Glutamatergic neuron (in vitro differentiated cells): ENCODE results near the gene EPHX1. TPM values are rescaled to one million over a fixed set of nuclear protein-coding genes. Genes with fewer than 3 reads are reported as not detected.
A peak's percentile ranks its signal among the peaks of the same experiment; 100 is the strongest.

Experiments
- DNase-seq: peaks from one replicate; pipeline ENCODE4 v3.0.0; 2022
- H3K27ac Mint-ChIP-seq: one replicate; pipeline ENCODE4 v1.8.0; 2020; ENCODE audit warnings: mild to moderate bottlenecking, mixed read lengths, inconsistent platforms; ENCODE audit not compliant: unreplicated experiment
- H3K27me3 Mint-ChIP-seq: one replicate; pipeline ENCODE4 v1.8.0; 2020; ENCODE audit warnings: mild to moderate bottlenecking, moderate library complexity, mixed read lengths, inconsistent platforms; ENCODE audit not compliant: unreplicated experiment
- H3K36me3 Mint-ChIP-seq: one replicate; pipeline ENCODE4 v1.8.0; 2020; ENCODE audit warnings: mild to moderate bottlenecking, mixed read lengths, inconsistent platforms; ENCODE audit not compliant: unreplicated experiment
- H3K4me1 Mint-ChIP-seq: one replicate; pipeline ENCODE4 v1.8.0; 2020; ENCODE audit warnings: mild to moderate bottlenecking, low read depth, mixed read lengths, inconsistent platforms; ENCODE audit not compliant: unreplicated experiment
- H3K4me3 Mint-ChIP-seq: one replicate; pipeline ENCODE4 v1.8.0; 2020; ENCODE audit warnings: mild to moderate bottlenecking, mixed read lengths, inconsistent platforms; ENCODE audit not compliant: unreplicated experiment
- H3K9me3 Mint-ChIP-seq: one replicate; pipeline ENCODE4 v1.8.0; 2020; ENCODE audit warnings: mild to moderate bottlenecking, moderate library complexity, mixed read lengths, inconsistent platforms; ENCODE audit not compliant: unreplicated experiment
- CTCF ChIP-seq: fragments of 200-600 bp; sonication (generic); IDR thresholded peaks from one replicate; pipeline ENCODE4 v1.5.0; 2021; ENCODE audit not compliant: partially characterized antibody, unreplicated experiment
- total RNA-seq: library from RNA; stranded (reverse); fragmentation: NEBNext Ultra II Directional; extraction: Animal tissue kit (Norgen Biotek cat#: 25700); gene quantifications from one replicate; pipeline ENCODE4 v1.2.1, GENCODE V29; 2021; ENCODE audit not compliant: unreplicated experiment

The EPHX1 gene
- total RNA-seq, 1 donor from 2014 or later, result 60.4 TPM

GRCh38 chr1:225819346-225820192 is 9.6 kb downstream of the EPHX1 start:
- Mint-ChIP-seq H3K36me3 (no peaks in the 10 kb centered on the region), H3K27ac (peak overlapping the region; percentile 59), H3K27me3 (no peaks in the 10 kb centered on the region), H3K9me3 (peaks cover 7% of the 10 kb centered on the region), H3K4me3 (no peak overlapping the region), H3K4me1 (peaks cover 50% of the 10 kb centered on the region)
- no peak for DNase-seq
- TF ChIP-seq CTCF, result no peak

GRCh38 chr1:225820522-225821120 is 10.7 kb downstream of the EPHX1 start:
- Mint-ChIP-seq H3K36me3 (no peaks in the 10 kb centered on the region), H3K4me3 (no peak overlapping the region), H3K27me3 (peaks cover 3% of the 10 kb centered on the region), H3K4me1 (peaks cover 57% of the 10 kb centered on the region), H3K9me3 (peaks cover 7% of the 10 kb centered on the region), H3K27ac (no peak overlapping the region)
- DNase-seq, result no peak
- no peak for TF ChIP-seq CTCF

- Mint-ChIP-seq H3K4me1 (peaks cover 60% of the 10 kb centered on the region), H3K4me3 (peak overlapping the region; percentile 32), H3K27ac (peak overlapping the region; percentile 76), H3K9me3 (peaks cover 7% of the 10 kb centered on the region), H3K36me3 (no peaks in the 10 kb centered on the region), H3K27me3 (peaks cover 8% of the 10 kb centered on the region)
- TF ChIP-seq CTCF, result no peak
- no peak for DNase-seq
Observed at GRCh38 chr1:225822655-225823403, 12.9 kb downstream of the EPHX1 start.

DNA sequence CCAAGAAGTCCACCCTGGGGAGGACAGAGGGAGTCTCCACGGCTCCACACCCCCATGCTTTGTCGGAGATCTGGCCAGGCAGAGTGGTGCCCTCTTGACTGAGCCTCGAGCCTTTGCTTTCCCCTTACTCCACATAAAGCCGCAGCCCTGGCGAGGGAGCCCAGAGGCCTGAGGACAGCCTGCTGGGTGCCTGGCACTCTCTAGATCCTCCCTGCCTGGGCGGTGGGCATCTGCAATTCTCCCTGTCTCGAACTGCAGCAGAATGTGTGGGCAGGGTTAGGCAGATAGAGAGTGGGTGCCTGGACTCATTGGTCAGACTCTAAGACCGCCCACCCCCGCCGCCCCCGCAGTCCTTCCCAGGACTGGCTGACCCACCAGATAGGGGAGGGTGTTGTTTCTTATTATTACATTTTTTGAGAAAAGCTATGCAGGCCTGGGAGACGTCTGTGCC is 13.9 kb downstream of the EPHX1 start:
- TF ChIP-seq CTCF, result no peak
- H3K4me3 Mint-ChIP-seq, result peak overlapping the region; percentile 71
- peaks cover 8% of the 10 kb centered on the region for H3K27me3 Mint-ChIP-seq
- no peaks in the 10 kb centered on the region for H3K36me3 Mint-ChIP-seq
- peaks cover 53% of the 10 kb centered on the region for H3K4me1 Mint-ChIP-seq
- DNase-seq, result no peak
- H3K27ac Mint-ChIP-seq, result peak overlapping the region; percentile 92
- peaks cover 3% of the 10 kb centered on the region for H3K9me3 Mint-ChIP-seq
